Tibial nerve (tissue), 4 donors: ENCODE results near the gene SPACA1. TPM values are rescaled to one million over a fixed set of nuclear protein-coding genes. Genes with fewer than 3 reads are reported as not detected.

ENCODE experiments used
- DNase-seq, 2 donors: peaks; one replicate each; pipeline ENCODE4 v3.0.0-alpha.2; 2019; ENCODE audit warnings: low spot score in 2 of 2
- H3K27ac ChIP-seq, 4 donors: fragments of 200-600 bp; sonication (generic) in 3 of 4; one replicate each; pipeline ENCODE4 v1.5.1; 2017 to 2019; ENCODE audit warnings: mild to moderate bottlenecking in 1 of 4
- H3K27me3 ChIP-seq, 2 donors: fragments of 200-600 bp; sonication (generic) in 1 of 2; one replicate each; pipeline versions ENCODE4 v1.5.1 to v1.6.0; 2017 to 2019
- H3K36me3 ChIP-seq, 3 donors: fragments of 200-600 bp; sonication (generic); one replicate each; pipeline ENCODE4 v1.5.1; 2018 to 2019
- H3K4me1 ChIP-seq, 4 donors: fragments of 200-600 bp; sonication (generic) in 3 of 4; one replicate each; pipeline ENCODE4 v1.5.1; 2017 to 2019
- H3K4me3 ChIP-seq, 4 donors: fragments of 200-600 bp; sonication (generic) in 3 of 4; one replicate each; pipeline ENCODE4 v1.5.1; 2017 to 2019; ENCODE audit warnings: mild to moderate bottlenecking in 1 of 4, moderate library complexity in 1 of 4
- H3K9me3 ChIP-seq, 4 donors: fragments of 200-600 bp; sonication (generic) in 3 of 4; one replicate each; pipeline ENCODE4 v1.5.1; 2017 to 2019
- EP300 ChIP-seq, 2 donors: sonication (generic); formaldehyde crosslinking; IDR thresholded peaks; one replicate each; pipeline ENCODE4 v1.6.1; 2017; ENCODE audit warnings: antibody characterized with exemption in 2 of 2, mild to moderate bottlenecking in 1 of 2
- POLR2A ChIP-seq, 2 donors: fragments of 450-650 bp; IDR thresholded peaks; one replicate each; pipeline ENCODE4 v1.6.1; 2017; ENCODE audit warnings: antibody characterized with exemption in 2 of 2, mild to moderate bottlenecking in 2 of 2, moderate library complexity in 2 of 2
- WGBS, 2 donors: methylation state at CpG; one replicate each; pipeline ENCODE4 v1.1.5; 2018; 5-methylcytosine and 5-hydroxymethylcytosine counted together
- total RNA-seq, 4 donors: library from RNA; depleted of rRNA; stranded (reverse); fragments of >200 nt; gene quantifications; one replicate each; pipeline ENCODE4 v1.1.0, GENCODE V29; 2016
- TF ChIP-seq, protein P1 (sequence below), 5 experiments: fragments of 200-600 bp in 3 of 5; fragments of 450-650 bp in 2 of 5; sonication (generic) in 3 of 5; IDR thresholded peaks; one replicate each; pipeline ENCODE4 v1.5.1; 2016 to 2019; ENCODE audit warnings: antibody characterized with exemption in 5 of 5, mild to moderate bottlenecking in 3 of 5, moderate library complexity in 2 of 5

The SPACA1 gene
- total RNA-seq, 4 donors from 2014 or later: not detected

DNA sequence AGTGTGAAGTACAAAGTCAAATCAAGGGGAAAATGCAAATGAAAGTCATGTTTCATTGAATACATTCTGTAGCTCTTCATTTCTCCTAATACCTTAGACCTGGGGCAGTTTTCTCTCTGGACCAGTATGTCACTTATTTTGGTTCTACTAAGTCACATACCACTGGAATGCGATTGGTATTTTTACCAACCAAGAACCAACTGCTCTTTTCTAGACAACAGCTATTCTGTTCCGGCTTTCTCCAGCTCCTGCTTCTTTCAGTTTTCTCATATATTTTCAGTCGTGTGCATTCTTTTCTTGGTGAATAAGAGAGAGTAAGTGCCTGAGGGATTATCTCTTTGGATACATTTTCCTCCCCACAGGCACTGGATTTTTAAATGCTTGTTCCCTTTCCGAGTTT lies 39.2 kb upstream of the SPACA1 start:
- Histone ChIP-seq H3K9me3 (no peaks in the 10 kb centered on the region), H3K4me3 (peak overlapping the region in 1 of 4 donors; percentile 14), H3K4me1 (no peaks in the 10 kb centered on the region), H3K27ac (no peak overlapping the region), H3K36me3 (no peaks in the 10 kb centered on the region), H3K27me3 (no peaks in the 10 kb centered on the region)
- WGBS, 2 donors: 34 to 37% methylated on average over 4 of the region's 4 CpGs
- TF ChIP-seq POLR2A (IDR thresholded peaks at IDR 0.05) (no peak), EP300 (IDR thresholded peaks at IDR 0.05) (no peak)
- no peak for DNase-seq

DNA sequence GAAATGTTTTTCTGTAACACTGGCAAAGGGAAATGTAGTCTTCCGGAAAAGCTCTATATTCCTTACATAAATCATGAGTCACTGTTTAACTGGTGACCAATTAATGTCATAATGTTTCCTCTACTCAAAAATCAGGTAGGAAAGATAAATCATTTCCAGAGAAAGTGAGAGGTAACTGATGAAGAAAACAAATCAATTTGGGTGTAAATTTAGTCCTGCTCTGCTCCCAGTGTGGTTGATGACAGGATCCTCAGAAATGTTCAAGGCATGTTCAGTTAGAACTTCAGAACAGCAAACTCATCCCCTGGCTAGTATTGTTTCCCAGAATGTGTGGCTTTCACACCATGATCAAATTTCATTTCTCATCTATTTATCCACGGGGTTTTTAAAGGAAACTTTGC lies 38.8 kb upstream of the SPACA1 start:
- no peak for DNase-seq
- Histone ChIP-seq H3K27me3 (no peaks in the 10 kb centered on the region), H3K4me3 (no peak overlapping the region), H3K4me1 (no peaks in the 10 kb centered on the region), H3K9me3 (no peaks in the 10 kb centered on the region), H3K36me3 (no peaks in the 10 kb centered on the region), H3K27ac (no peak overlapping the region)
- WGBS, 2 donors: 19 to 32% methylated on average over 2 of the region's 2 CpGs
- TF ChIP-seq POLR2A (IDR thresholded peaks at IDR 0.05) (no peak), EP300 (IDR thresholded peaks at IDR 0.05) (no peak)
- TF ChIP-seq, protein P1, sequence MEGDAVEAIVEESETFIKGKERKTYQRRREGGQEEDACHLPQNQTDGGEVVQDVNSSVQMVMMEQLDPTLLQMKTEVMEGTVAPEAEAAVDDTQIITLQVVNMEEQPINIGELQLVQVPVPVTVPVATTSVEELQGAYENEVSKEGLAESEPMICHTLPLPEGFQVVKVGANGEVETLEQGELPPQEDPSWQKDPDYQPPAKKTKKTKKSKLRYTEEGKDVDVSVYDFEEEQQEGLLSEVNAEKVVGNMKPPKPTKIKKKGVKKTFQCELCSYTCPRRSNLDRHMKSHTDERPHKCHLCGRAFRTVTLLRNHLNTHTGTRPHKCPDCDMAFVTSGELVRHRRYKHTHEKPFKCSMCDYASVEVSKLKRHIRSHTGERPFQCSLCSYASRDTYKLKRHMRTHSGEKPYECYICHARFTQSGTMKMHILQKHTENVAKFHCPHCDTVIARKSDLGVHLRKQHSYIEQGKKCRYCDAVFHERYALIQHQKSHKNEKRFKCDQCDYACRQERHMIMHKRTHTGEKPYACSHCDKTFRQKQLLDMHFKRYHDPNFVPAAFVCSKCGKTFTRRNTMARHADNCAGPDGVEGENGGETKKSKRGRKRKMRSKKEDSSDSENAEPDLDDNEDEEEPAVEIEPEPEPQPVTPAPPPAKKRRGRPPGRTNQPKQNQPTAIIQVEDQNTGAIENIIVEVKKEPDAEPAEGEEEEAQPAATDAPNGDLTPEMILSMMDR (IDR thresholded peaks at IDR 0.05): no peak

DNA sequence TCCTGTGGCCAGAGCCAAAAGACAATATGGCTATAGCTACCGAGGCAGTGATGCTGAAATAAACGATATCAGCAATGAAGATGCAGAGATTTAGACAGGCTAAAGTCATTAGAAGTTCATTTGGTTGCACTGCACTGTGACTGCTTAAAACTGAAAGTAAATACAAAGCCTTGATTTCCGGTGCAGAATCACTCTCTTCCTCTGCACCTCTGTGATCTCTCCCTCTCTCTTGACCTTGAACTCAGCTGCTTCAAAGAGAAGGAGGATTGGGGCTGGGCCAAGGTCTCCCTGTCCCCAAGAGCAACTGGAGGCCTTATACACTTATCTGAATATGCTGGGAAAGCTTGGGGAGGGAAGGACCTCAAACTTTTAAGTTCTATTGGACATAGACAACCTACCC lies 34.6 kb upstream of the SPACA1 start:
- no peaks in the 10 kb centered on the region for H3K36me3 ChIP-seq
- WGBS, 2 donors: 43 to 54% methylated on average over 3 of the region's 3 CpGs
- DNase-seq: no peak
- H3K4me1 ChIP-seq: no peaks in the 10 kb centered on the region
- no peaks in the 10 kb centered on the region for H3K9me3 ChIP-seq
- H3K27ac ChIP-seq: no peak overlapping the region
- TF ChIP-seq, protein P1 (IDR thresholded peaks at IDR 0.05): no peak
- no peak for TF ChIP-seq POLR2A (IDR thresholded peaks at IDR 0.05)
- TF ChIP-seq EP300 (IDR thresholded peaks at IDR 0.05): no peak
- H3K4me3 ChIP-seq: no peak overlapping the region
- H3K27me3 ChIP-seq: no peaks in the 10 kb centered on the region

DNA sequence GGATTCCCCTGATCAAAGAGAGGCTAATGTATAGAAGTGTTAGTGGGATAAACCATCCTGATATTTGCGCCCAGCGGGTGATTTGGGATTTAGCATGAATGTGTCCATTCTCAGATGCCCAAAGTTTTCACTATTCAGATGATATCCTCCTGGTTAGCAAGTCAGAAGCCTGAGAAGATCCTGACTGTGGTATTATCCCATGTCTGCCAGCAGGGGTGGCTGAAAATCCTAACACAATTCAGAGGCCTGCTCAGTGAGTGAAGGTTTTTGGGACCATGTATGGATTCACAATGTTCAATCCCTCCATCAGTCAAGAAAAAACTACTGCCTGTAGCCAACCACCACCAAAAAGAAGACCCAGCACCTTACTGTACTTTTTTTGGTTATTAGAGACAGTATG lies 34.1 kb upstream of the SPACA1 start:
- DNase-seq: no peak
- 78 to 80% methylated on average over 2 of the region's 2 CpGs for WGBS, 2 donors

DNA sequence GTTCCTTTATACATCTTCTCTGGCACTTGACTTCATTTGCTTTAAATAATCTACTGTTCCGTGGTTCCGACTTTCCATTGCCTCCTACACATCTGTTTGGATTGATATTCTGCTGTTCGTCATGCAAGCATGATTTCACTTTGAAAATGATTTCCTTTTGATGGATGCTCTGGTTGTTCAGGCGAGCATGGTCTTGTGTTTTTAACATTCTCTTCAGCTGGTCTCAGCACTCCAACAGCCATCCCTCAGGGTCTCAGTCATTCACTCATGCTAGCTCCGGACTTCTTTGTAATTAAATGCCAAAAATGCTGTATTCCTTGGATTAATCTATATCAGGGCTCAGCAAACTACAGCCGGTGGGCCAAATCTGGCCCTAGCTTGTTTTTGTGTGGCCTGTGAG lies 27.2 kb upstream of the SPACA1 start:
- Histone ChIP-seq H3K27me3 (no peaks in the 10 kb centered on the region), H3K36me3 (no peaks in the 10 kb centered on the region), H3K4me1 (no peaks in the 10 kb centered on the region), H3K27ac (no peak overlapping the region), H3K9me3 (no peaks in the 10 kb centered on the region), H3K4me3 (no peak overlapping the region)
- TF ChIP-seq POLR2A (IDR thresholded peaks at IDR 0.05) (no peak), EP300 (IDR thresholded peaks at IDR 0.05) (no peak)
- TF ChIP-seq, protein P1 (IDR thresholded peaks at IDR 0.05): no peak
- DNase-seq: no peak
- 68 to 81% methylated on average over 6 of the region's 6 CpGs for WGBS, 2 donors

More for the DNA sequence above, 34.1 kb upstream of the SPACA1 start:
- no peaks in the 10 kb centered on the region for H3K27me3 ChIP-seq
- H3K36me3 ChIP-seq: no peaks in the 10 kb centered on the region
- no peaks in the 10 kb centered on the region for H3K9me3 ChIP-seq
- no peak overlapping the region for H3K4me3 ChIP-seq
- H3K27ac ChIP-seq: no peak overlapping the region
- TF ChIP-seq EP300 (IDR thresholded peaks at IDR 0.05): no peak
- TF ChIP-seq, protein P1 (IDR thresholded peaks at IDR 0.05): no peak
- TF ChIP-seq POLR2A (IDR thresholded peaks at IDR 0.05): no peak
- H3K4me1 ChIP-seq: no peaks in the 10 kb centered on the region

DNA sequence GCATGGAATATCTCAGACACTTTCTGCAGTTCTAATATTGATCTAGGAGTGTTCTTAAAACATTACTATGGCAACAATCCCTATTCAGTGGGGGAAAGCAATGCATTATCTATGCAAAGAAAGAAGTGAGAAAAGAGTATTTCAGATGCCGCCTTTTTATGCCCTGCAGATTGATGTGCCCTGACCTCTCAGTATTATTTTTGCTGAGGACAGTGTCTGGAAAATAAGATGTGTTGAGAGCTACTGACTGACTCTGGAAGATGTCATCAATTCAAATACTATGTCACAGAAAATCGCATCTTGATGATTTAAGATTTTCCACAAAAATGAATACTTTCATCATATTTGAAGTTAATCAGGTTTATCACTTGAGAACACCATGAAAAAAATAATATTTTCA lies 22.9 kb upstream of the SPACA1 start:
- TF ChIP-seq EP300 (IDR thresholded peaks at IDR 0.05) (no peak), POLR2A (IDR thresholded peaks at IDR 0.05) (no peak)
- TF ChIP-seq, protein P1 (IDR thresholded peaks at IDR 0.05): no peak
- no peaks in the 10 kb centered on the region for H3K36me3 ChIP-seq
- H3K27me3 ChIP-seq: no peaks in the 10 kb centered on the region
- H3K27ac ChIP-seq: no peak overlapping the region
- no peaks in the 10 kb centered on the region for H3K4me1 ChIP-seq
- WGBS, 2 donors: 85 to 94% methylated on average over 2 of the region's 2 CpGs
- H3K4me3 ChIP-seq: no peak overlapping the region
- peaks cover 0 to 25% (median 0%) of the 10 kb centered on the region in 4 donors for H3K9me3 ChIP-seq
- DNase-seq: no peak
